Activated T-cell treated with anti-CD3 and anti-CD28 coated beads, Interleukin-2, amount 50 U/mL, for 72 hours (primary cell): ENCODE data around the gene TYK2. TPM values are rescaled to one million over a fixed set of nuclear protein-coding genes. Genes with fewer than 3 reads are reported as not detected.
"Not testable (repeated sequence)": the region's sequence is repeated elsewhere in the genome, so short reads cannot be mapped to it uniquely, and the experiment has no call there.

Experiments used
- ATAC-seq, 2 donors: fragments of 150-1000 bp; cut with Tn5 transposase; replicated peaks in 1 of 2; 2 replicates each; pipeline ENCODE4 v1.10.0; 2021; ENCODE audit warnings: moderate library complexity in 2 of 2, mild to moderate bottlenecking in 1 of 2
- DNase-seq, 2 donors: peaks; one replicate each; pipeline ENCODE4 v3.0.0; 2021 to 2022; ENCODE audit warnings: mixed read lengths in 1 of 2
- H3K27ac Mint-ChIP-seq: one replicate; pipeline ENCODE4 v1.8.0; 2022; ENCODE audit warnings: mild to moderate bottlenecking, moderate library complexity, mixed read lengths
- H3K27me3 Mint-ChIP-seq: one replicate; pipeline ENCODE4 v1.8.0; 2022; ENCODE audit warnings: low read depth, mixed read lengths
- H3K36me3 Mint-ChIP-seq, 2 donors: one replicate each; pipeline ENCODE4 v1.8.0; 2022; ENCODE audit warnings: mixed read lengths in 2 of 2, mild to moderate bottlenecking in 1 of 2; ENCODE audit not compliant: insufficient read depth in 2 of 2
- H3K4me1 Mint-ChIP-seq: one replicate; pipeline ENCODE4 v1.8.0; 2022; ENCODE audit warnings: low read depth, mixed read lengths
- H3K4me3 Mint-ChIP-seq, 2 donors: one replicate each; pipeline ENCODE4 v1.8.0; 2022; ENCODE audit warnings: mild to moderate bottlenecking in 2 of 2, mixed read lengths in 2 of 2, moderate library complexity in 2 of 2
- H3K9me3 Mint-ChIP-seq, 2 donors: one replicate each; pipeline ENCODE4 v1.8.0; 2022; ENCODE audit warnings: mixed read lengths in 2 of 2
- total RNA-seq, 2 donors: library from RNA; stranded (reverse); gene quantifications; one replicate each; pipeline ENCODE4 v1.2.3, GENCODE V29; 2022

The TYK2 gene
- total RNA-seq, 2 donors from 2014 or later = 174 to 222 TPM

DNA sequence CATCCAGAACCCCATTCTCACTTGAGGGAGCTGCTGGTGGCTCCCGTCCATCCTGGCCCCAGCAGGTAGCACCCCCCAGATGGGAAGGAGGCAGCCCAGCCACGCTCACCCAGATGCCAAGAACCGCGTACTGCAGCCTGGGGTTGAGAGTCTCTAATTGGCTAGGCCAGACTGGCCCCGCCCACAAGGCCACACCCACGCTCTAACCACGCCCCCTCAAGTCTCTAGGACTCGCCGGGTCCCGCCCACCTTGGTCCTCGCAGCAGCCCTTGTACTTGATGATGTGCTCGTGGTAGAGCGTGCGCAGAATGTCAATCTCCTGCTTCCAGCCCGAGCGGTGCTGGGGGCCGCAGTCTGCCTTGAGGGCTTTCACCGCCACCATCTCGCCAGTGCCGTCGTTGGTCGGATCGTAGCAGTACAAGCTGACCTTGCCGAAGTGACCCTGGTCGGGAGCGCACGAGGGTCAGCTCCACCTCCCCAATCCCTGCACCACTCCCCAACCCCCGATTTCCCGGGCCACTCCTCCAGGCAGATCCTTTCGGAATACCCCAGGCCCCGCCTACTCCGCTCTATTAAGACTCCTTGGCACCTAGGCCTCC, 26.5 kb downstream of the TYK2 start:
- ATAC-seq = peak; percentile 18 to 38
- Mint-ChIP-seq H3K4me3 (no peak overlapping the region), H3K36me3 (peaks cover 4 to 27% of the 10 kb centered on the region in 2 donors), H3K27ac (no peak overlapping the region), H3K27me3 (no peaks in the 10 kb centered on the region), H3K9me3 (no peaks in the 10 kb centered on the region), H3K4me1 (no peaks in the 10 kb centered on the region)
- peak; percentile 42 to 58 for DNase-seq

DNA sequence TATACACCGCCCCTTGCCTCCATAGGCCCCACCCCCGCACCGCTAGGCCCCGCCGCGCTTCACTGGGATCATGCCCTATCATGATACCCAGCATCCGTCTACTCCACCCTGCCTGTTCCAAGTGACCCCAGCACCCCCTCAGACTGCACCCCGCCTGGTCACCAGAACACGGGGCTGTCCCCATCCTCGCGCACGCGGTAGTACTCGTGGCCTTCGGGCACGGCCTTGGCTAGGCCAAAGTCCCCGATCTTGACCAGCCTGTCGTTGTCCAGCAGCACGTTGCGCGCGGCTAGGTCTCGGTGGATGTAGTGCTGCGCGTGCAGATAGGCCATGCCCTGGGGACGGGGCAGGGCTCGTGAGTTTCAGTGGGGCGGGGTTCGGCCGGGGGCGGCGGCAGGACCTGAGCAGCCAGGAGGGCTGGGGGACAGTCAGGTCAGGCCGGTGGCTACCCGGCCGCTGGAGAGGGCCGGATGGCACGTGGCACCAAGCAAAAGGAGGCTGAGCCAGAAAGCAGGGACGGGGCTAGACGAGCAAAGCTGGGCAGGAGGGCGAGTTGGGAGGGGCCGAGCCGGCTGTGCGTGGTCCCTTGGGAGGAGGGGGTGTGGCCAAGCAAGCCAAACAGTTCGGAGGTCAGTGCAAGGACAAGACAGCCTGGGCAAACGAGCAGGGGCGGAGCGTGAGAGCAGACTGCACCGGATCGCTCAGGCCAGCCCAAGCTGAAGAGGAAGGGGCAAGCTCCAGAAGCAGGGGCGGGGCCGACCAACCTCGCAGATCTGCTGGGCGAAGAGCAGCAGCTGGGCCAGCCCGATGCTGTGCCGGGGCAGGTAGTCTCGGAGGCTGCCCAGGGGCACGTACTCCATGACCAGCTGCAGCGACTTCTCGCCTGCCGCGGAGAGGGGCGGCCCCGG, 27.4 kb downstream of the TYK2 start:
- H3K27ac Mint-ChIP-seq = no peak overlapping the region
- H3K27me3 Mint-ChIP-seq = no peaks in the 10 kb centered on the region
- DNase-seq (no peak), ATAC-seq (no peak)
- H3K36me3 Mint-ChIP-seq = peaks cover 4 to 29% of the 10 kb centered on the region in 2 donors
- no peak overlapping the region for H3K4me3 Mint-ChIP-seq
- no peaks in the 10 kb centered on the region for H3K9me3 Mint-ChIP-seq
- no peaks in the 10 kb centered on the region for H3K4me1 Mint-ChIP-seq

DNA sequence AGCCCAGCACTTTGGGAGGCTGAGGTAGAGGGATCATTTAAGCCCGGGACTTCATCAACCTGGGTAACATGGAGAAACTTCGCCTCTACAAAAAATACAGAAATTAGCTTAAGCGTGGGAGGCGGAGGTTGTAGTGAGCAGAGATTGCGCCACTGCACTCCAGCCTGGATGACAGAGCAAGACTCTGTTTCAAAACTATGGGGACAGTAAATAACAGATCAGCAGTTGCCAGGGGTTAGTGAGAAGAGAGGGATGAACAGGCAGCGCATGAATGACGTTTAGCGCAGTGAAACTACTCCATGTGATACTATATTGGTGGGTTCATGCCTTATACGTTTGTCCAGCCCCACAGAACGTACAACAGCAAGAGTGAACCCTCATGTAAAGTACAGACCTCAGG, 33.9 kb downstream of the TYK2 start:
- Mint-ChIP-seq H3K27ac (no peak overlapping the region), H3K4me1 (no peaks in the 10 kb centered on the region), H3K36me3 (peaks cover 0 to 11% of the 10 kb centered on the region in 2 donors), H3K27me3 (no peaks in the 10 kb centered on the region), H3K4me3 (no peak overlapping the region), H3K9me3 (no peaks in the 10 kb centered on the region)
- ATAC-seq (no peak), DNase-seq (no peak)

DNA sequence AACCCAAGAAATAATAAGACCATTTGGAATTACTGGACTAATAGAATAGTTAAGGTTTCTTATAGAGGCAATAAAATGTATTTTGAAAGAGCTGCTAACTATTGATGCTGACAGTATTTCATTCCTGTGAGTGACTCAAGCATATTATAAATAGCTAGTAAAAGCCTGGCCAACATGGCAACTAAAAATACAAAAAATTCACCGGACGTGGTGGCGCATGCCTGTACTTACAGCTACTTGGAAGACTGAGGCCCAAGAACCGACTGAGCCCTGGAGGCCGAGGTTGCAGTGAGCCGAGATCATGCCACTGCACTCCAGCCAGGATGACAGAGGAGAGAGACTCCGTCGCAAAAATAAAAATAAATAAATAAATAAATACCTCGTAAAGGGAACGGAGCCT, 35.6 kb downstream of the TYK2 start:
- Mint-ChIP-seq H3K36me3 (peaks cover 0 to 2% of the 10 kb centered on the region in 2 donors), H3K27me3 (no peaks in the 10 kb centered on the region), H3K4me1 (peaks cover 12% of the 10 kb centered on the region), H3K9me3 (no peaks in the 10 kb centered on the region), H3K4me3 (no peak overlapping the region), H3K27ac (no peak overlapping the region)
- ATAC-seq (no peak), DNase-seq (no peak)

DNA sequence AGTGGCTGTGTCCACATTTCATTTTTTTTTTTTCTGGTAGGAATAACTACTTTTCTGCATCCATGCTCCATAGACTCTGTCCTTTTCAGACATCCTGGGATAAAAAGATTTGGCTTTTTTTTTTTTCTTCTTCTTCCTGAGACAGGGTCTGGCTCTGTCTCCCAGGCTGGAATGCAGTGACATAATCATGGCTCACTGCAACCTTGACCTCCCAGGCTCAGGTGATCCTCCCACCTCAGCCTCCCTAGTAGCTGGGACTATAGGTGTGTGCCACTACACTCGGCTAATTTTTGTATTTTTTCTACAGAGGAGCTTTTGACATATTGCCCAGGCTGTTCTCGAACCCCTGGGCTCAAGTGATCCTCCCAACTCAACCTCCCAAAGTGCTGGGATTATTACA, 36.9 kb downstream of the TYK2 start:
- Mint-ChIP-seq H3K27ac (no peak overlapping the region), H3K9me3 (no peaks in the 10 kb centered on the region), H3K27me3 (no peaks in the 10 kb centered on the region), H3K36me3 (peaks cover 1 to 2% of the 10 kb centered on the region in 2 donors), H3K4me1 (peaks cover 25% of the 10 kb centered on the region), H3K4me3 (no peak overlapping the region)
- ATAC-seq (no peak), DNase-seq (no peak)

DNA sequence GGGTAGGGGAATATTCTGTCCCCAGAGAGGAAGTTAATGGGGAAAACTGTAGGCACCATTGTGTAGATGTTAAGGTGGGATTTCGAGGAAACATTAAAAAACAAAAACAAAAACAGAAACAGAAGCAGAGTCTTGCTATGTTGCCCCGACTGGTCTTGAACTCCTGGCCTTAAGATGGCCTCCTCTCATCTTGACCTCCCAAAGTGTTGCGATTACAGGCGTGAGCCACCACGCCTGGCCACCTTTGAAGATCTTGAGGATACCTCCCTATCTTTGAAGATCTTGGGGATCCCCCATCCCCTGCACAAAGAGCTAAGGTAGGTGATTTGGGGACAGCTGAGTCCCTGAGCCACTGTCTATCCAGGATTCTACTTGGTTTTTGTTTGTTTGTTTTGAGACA, 40.4 kb downstream of the TYK2 start:
- H3K27ac Mint-ChIP-seq = peak overlapping the region; percentile 85
- no peak for ATAC-seq
- H3K27me3 Mint-ChIP-seq = no peaks in the 10 kb centered on the region
- peaks cover 0 to 2% of the 10 kb centered on the region in 2 donors for H3K36me3 Mint-ChIP-seq
- peak overlapping the region; percentile 90 to 93 for H3K4me3 Mint-ChIP-seq
- H3K4me1 Mint-ChIP-seq = peaks cover 41% of the 10 kb centered on the region
- H3K9me3 Mint-ChIP-seq = no peaks in the 10 kb centered on the region
- DNase-seq = no peak

DNA sequence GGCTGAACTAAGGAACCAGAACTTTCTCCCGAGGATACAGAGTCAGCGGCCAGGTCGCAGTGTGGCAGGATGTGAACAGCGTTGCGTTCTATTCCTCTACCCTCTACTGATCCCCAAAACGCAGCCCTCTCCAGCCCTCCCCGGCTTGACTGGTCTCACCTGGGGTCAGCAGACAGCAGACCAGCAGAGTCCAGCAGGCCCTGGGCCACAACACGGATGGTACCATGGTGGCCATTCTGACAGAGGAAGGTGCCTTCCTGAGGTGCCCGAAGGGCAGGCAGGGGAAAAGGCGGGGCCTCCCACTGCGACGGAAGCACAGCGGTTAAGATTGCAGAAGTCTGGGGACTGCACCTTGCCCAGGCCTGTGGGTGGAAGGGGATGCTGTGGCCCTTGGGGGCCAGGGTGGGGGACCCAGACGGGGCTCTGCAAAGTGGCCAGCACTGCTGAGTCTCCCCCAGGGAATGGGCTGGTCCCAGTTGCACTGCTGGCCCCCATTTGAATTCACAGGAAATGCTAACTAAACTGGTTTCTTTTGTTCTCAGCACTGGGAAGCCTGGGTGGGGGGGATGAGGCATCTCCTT, 40.9 kb downstream of the TYK2 start, which contains the start of gene ICAM3:
Gene ICAM3, minus strand, starts transcription at position 245 of the 581 bp plus-strand sequence. Its CDS starts 10 bp downstream, at position 235.
- DNase-seq = peak; percentile 79 to 80
- ATAC-seq = peak; percentile 94
- Mint-ChIP-seq H3K27ac (peak within 1 kb of the TSS; percentile 86), H3K27me3 (no peaks in the 10 kb centered on the region), H3K4me3 (peak within 1 kb of the TSS; percentile 90 to 93), H3K4me1 (peaks cover 46% of the 10 kb centered on the region), H3K36me3 (peaks cover 0 to 2% of the 10 kb centered on the region in 2 donors), H3K9me3 (no peaks in the 10 kb centered on the region)

DNA sequence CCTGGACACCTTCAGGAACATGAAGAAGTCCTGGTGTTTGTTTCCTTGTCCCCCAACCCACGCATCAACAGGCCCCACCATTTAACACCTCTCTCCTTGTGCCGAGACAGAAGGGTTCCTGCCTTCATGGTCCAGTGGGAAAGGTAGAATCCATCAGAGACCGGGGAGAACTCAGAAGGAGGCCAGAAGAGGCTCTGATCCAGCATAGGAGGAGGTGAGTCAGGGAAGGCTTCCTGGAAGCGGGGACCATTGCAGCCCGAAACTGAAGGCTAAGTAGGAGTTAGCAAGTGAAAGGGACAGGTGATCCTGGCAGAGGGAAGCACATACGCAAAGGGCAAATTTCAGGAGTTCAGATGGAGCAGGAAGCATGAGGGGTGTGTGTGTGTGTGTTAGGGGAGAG, 41.4 kb downstream of the TYK2 start:
- peak overlapping the region; percentile 86 for H3K27ac Mint-ChIP-seq
- H3K4me1 Mint-ChIP-seq = peaks cover 51% of the 10 kb centered on the region
- no peaks in the 10 kb centered on the region for H3K27me3 Mint-ChIP-seq
- no peaks in the 10 kb centered on the region for H3K9me3 Mint-ChIP-seq
- ATAC-seq = peak; percentile 8 to 42
- H3K4me3 Mint-ChIP-seq = peak overlapping the region; percentile 90 to 93
- no peak for DNase-seq
- peaks cover 2 to 3% of the 10 kb centered on the region in 2 donors for H3K36me3 Mint-ChIP-seq

DNA sequence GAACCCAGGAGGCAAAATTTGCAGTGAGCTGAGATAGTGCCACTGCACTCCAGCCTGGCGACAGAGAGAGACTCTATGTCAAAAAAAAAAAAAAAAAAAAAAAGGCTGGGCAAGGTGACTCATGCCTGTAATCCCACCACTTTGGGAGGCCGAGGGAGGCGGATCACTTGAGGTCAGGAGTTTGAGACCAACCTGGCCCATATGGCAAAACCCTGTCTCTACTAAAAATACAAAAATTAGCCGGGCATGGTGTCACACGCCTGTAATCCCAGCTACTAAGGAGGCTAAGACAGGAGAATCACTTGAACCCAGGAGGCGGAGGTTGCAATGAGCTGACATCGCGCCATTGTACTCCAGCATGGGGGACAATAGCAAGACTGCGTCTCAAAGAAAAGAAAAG, 43.6 kb downstream of the TYK2 start:
- H3K4me1 Mint-ChIP-seq = peaks cover 69% of the 10 kb centered on the region
- peak overlapping the region; percentile 12 for H3K27ac Mint-ChIP-seq

DNA sequence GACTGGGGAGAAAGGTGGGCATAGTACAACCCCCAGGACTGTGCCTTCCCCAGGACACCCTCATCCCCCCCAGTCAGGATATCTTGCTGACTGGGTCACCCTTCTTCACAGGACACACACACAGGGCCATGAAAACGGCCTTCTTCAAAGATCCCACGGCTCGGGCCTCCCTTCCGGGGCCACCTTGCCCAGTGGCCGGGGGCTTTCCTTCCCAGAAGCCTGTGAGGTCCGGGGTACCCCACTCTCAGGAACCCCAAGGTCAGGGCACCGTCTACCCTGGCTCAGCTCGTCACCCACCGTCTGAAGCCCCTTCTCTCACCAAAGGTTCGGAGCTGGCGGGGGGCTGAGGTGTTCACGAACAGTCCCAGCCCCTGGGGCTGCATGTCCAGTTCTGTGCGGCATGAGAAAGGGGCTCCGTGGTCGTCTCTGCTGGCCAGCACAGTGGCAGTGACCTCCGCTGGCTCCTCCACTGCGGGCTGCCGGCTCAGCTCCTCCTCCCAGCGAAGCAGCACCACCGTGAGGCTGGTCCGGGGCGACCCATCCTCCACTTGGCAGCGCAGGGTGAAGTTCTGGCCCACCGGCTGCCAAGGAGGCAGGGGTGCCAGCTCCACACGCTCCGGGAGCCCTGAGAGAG, 44.9 kb downstream of the TYK2 start:
- peaks cover 65% of the 10 kb centered on the region for H3K4me1 Mint-ChIP-seq
- DNase-seq = no peak
- H3K27me3 Mint-ChIP-seq = no peaks in the 10 kb centered on the region
- no peaks in the 10 kb centered on the region for H3K9me3 Mint-ChIP-seq
- no peak overlapping the region for H3K27ac Mint-ChIP-seq
- H3K4me3 Mint-ChIP-seq = peak overlapping the region in 1 of 2 donors; percentile 44
- ATAC-seq = no peak
- H3K36me3 Mint-ChIP-seq = peaks cover 6% of the 10 kb centered on the region in 2 donors

More for the DNA sequence above, 43.6 kb downstream of the TYK2 start:
- peak overlapping the region in 1 of 2 donors; percentile 22 for H3K4me3 Mint-ChIP-seq
- H3K9me3 Mint-ChIP-seq, DNase-seq, H3K27me3 Mint-ChIP-seq, ATAC-seq, H3K36me3 Mint-ChIP-seq: not testable (repeated sequence)

DNA sequence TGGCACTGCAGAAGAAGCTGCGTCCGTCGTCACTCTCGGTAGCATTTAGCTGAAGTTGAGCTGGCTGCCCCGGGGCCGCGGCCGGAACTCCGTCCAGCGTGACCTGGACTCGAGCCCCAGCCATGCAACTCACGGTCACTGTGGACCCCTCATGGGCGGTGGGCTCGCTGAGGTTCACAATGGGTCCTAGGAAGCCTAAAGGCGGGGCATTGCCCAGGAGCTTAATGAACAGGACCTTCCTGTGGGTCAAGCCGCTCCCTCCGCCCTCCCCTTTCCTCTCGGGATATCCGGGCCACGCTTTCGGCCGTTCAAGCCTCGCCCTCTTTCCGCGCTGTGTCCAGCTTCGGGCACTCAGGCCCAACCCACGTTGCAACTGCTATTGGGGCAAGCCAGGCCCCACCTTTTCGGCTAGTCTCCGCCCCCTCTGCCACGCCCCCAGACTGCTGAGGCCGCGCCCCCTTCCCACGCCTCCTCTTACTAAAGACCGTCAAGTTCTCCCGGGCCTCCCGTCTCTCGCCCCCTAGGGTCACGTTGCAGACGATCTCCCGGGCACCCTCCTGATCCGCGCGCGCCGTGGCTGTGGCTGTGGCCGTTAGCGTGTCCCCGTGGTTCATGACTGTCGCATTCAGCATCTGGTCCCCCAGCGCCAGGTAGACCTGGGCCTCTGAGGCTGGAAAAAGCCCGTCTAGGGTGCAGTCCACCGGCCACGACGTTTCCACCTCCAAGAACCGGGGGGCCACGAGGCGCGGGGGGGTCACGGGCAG, 45.6 kb downstream of the TYK2 start:
- DNase-seq (peak; percentile 66 to 67), ATAC-seq (no peak)
- Mint-ChIP-seq H3K36me3 (peaks cover 6 to 10% of the 10 kb centered on the region in 2 donors), H3K27ac (no peak overlapping the region), H3K9me3 (no peaks in the 10 kb centered on the region), H3K4me3 (peak overlapping the region; percentile 95), H3K4me1 (peaks cover 59% of the 10 kb centered on the region), H3K27me3 (no peaks in the 10 kb centered on the region)
